Stimulated activated naive CD8-positive, alpha-beta T cell treated with anti-CD3 and anti-CD28 coated beads, Interleukin-15, amount 100 ng/mL, for 72 hours (primary cell): ENCODE measurements around the gene SEC31B.

Source experiments
- ATAC-seq: fragments of 150-1000 bp; cut with Tn5 transposase; 2 replicates; pipeline ENCODE4 v1.10.0; 2021; ENCODE audit warnings: mild to moderate bottlenecking, moderate library complexity
- DNase-seq, 2 donors: peaks; one replicate each; pipeline ENCODE4 v3.0.0; 2021 to 2022
- H3K27ac Mint-ChIP-seq, 2 donors: one replicate each; pipeline ENCODE4 v1.8.0; 2022; ENCODE audit warnings: mild to moderate bottlenecking in 2 of 2, mixed read lengths in 2 of 2, moderate library complexity in 2 of 2
- H3K27me3 Mint-ChIP-seq: one replicate; pipeline ENCODE4 v1.8.0; 2022; ENCODE audit warnings: mixed read lengths
- H3K4me1 Mint-ChIP-seq: one replicate; pipeline ENCODE4 v1.8.0; 2022; ENCODE audit warnings: mild to moderate bottlenecking, mixed read lengths
- H3K4me3 Mint-ChIP-seq, 2 donors: one replicate each; pipeline ENCODE4 v1.8.0; 2022; ENCODE audit warnings: mild to moderate bottlenecking in 2 of 2, mixed read lengths in 2 of 2, moderate library complexity in 1 of 2
- H3K9me3 Mint-ChIP-seq, 2 donors: one replicate each; pipeline ENCODE4 v1.8.0; 2022; ENCODE audit warnings: mixed read lengths in 2 of 2

SEC31B gene, protein sequence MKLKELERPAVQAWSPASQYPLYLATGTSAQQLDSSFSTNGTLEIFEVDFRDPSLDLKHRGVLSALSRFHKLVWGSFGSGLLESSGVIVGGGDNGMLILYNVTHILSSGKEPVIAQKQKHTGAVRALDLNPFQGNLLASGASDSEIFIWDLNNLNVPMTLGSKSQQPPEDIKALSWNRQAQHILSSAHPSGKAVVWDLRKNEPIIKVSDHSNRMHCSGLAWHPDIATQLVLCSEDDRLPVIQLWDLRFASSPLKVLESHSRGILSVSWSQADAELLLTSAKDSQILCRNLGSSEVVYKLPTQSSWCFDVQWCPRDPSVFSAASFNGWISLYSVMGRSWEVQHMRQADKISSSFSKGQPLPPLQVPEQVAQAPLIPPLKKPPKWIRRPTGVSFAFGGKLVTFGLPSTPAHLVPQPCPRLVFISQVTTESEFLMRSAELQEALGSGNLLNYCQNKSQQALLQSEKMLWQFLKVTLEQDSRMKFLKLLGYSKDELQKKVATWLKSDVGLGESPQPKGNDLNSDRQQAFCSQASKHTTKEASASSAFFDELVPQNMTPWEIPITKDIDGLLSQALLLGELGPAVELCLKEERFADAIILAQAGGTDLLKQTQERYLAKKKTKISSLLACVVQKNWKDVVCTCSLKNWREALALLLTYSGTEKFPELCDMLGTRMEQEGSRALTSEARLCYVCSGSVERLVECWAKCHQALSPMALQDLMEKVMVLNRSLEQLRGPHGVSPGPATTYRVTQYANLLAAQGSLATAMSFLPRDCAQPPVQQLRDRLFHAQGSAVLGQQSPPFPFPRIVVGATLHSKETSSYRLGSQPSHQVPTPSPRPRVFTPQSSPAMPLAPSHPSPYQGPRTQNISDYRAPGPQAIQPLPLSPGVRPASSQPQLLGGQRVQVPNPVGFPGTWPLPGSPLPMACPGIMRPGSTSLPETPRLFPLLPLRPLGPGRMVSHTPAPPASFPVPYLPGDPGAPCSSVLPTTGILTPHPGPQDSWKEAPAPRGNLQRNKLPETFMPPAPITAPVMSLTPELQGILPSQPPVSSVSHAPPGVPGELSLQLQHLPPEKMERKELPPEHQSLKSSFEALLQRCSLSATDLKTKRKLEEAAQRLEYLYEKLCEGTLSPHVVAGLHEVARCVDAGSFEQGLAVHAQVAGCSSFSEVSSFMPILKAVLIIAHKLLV

DNA sequence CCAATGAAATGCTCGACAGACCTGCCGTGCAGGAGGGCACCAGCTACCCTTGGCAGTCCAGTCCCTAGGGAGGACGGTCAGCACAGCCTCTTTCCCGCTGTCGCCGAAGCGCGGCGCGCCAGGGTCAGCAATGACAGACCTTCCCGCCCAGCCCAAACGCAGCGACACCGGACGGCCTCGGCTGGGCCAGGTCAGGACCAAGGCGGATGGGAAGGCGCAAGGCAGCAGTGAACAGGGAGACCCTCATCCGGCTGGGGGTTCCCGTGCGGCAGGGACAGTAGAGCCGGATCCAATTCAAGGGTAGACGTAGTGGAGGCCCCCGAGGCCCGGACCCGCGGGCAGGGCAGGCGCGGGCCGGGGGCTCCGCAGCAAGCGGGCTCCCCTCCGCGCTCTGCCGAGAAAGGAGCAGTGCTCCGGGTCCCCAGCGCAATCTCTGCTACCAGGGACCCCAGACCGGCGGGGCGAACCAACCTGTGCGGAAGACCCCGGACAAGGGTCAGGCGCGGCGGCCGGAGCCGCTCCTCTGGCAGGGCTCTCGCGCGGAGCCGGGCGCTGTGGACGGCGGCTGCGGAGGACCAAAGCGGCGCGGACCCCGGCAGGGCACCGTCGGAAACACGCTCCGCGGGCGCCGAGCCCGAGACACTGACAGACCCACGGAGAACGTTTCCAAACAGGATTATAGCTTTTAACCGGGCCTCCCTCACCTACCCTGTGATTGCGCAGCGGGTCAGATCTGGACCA is at the start of gene SEC31B:
Gene SEC31B (minus strand): TSS at position 551 of the 741 bp plus-strand sequence. CDS start 2,909 bp downstream, outside the sequence.
- ATAC-seq (peak; percentile 49), DNase-seq (no peak)
- H3K27me3 Mint-ChIP-seq, result no peaks in the 10 kb centered on the region
- peak within 1 kb of the TSS; percentile 48 to 66 for H3K4me3 Mint-ChIP-seq
- H3K9me3 Mint-ChIP-seq, result no peaks in the 10 kb centered on the region
- no peak within 1 kb of the TSS for H3K27ac Mint-ChIP-seq
- peaks cover 41% of the 10 kb centered on the region for H3K4me1 Mint-ChIP-seq

DNA sequence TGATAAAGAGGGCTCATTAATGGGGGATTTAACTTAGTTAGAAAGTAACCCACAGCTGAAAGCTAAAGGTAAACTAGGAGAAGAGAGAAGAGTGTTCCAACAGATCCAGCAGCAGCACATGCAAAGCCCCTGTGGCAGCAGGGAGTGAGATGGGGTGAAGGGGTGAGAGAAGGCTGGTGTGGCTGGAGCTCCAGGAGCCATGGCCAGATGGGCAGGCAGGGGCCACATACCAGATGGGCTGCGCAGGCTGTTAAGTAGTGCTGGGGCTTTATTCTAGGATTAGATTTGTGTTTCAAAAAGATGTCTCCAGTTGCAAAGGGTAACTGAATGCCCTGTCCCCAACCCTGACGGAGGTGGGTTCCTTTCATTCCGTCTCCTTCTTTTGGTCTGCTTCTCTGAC is 49.3 kb upstream of the SEC31B start:
- Mint-ChIP-seq H3K4me3 (no peak overlapping the region), H3K4me1 (no peaks in the 10 kb centered on the region), H3K27me3 (peaks cover 10% of the 10 kb centered on the region), H3K27ac (no peak overlapping the region), H3K9me3 (no peaks in the 10 kb centered on the region)
- ATAC-seq (no peak), DNase-seq (no peak)

DNA sequence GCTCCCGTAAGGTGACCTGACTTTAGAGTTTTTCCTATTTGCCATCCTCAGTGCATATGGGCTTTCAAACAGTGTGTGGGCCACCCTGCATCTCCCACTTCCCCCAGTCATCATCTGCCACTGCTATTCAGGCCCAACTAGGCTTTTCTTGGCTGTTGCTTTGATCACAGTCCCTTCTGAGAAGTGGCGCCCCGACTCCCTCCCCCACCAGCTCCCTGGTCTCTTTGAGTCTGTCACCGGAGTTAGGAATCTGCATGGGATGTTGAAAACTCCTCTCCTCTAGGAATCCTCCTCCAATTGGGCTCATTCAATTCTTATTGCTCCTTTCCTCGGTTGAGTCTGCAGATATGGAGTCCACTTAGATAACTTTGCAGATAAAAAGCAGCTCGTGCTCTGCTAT is 48.2 kb upstream of the SEC31B start:
- Mint-ChIP-seq H3K4me3 (no peak overlapping the region), H3K27me3 (peaks cover 3% of the 10 kb centered on the region), H3K27ac (no peak overlapping the region), H3K4me1 (peaks cover 3% of the 10 kb centered on the region), H3K9me3 (no peaks in the 10 kb centered on the region)
- DNase-seq (no peak), ATAC-seq (no peak)

DNA sequence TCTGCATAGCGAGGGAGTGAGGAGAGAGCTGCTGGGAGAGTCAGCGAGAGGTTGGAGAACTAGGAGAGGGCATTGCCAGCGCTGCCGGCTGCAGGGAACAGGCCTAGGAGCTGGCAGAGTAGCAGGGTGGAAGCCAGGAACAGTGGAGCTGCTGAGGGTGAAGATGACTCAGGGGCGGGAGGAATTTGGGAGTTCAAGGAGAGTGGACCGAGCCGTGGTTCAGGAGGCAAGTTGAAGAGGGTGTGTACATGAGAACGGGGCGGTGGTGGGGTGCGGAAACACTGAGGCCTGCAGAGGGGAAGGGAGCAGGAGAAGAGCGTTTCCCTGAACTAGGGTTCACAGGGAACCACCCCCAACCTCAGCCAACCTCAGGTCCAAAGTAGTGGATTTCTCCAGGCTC is 47.6 kb upstream of the SEC31B start:
- Mint-ChIP-seq H3K4me3 (no peak overlapping the region), H3K27me3 (no peaks in the 10 kb centered on the region), H3K9me3 (no peaks in the 10 kb centered on the region), H3K4me1 (peaks cover 9% of the 10 kb centered on the region), H3K27ac (no peak overlapping the region)
- no peak for ATAC-seq
- no peak for DNase-seq

DNA sequence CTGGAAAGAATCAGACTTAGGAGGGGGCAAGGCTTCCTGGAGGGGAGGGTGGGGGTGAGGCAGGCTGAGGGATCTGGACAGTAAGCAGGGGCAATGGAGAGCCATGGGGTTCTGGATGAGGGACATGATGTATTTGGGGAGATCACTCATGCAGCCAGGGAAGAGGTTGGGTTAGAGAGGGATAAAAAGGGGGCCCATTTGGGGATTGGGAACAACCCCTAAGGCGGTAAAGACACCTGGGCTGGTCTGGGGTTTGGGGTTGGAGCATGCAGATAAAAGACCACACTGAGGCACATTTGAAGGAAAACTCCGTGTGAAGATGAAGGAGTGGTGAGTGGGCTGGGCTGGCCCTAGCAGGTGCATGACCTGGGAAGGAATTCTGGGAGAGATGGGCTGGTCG is 46.9 kb upstream of the SEC31B start:
- no peak for ATAC-seq
- H3K27me3 Mint-ChIP-seq, result no peaks in the 10 kb centered on the region
- no peaks in the 10 kb centered on the region for H3K9me3 Mint-ChIP-seq
- no peak overlapping the region for H3K4me3 Mint-ChIP-seq
- DNase-seq, result no peak
- H3K27ac Mint-ChIP-seq, result no peak overlapping the region
- H3K4me1 Mint-ChIP-seq, result peaks cover 16% of the 10 kb centered on the region

DNA sequence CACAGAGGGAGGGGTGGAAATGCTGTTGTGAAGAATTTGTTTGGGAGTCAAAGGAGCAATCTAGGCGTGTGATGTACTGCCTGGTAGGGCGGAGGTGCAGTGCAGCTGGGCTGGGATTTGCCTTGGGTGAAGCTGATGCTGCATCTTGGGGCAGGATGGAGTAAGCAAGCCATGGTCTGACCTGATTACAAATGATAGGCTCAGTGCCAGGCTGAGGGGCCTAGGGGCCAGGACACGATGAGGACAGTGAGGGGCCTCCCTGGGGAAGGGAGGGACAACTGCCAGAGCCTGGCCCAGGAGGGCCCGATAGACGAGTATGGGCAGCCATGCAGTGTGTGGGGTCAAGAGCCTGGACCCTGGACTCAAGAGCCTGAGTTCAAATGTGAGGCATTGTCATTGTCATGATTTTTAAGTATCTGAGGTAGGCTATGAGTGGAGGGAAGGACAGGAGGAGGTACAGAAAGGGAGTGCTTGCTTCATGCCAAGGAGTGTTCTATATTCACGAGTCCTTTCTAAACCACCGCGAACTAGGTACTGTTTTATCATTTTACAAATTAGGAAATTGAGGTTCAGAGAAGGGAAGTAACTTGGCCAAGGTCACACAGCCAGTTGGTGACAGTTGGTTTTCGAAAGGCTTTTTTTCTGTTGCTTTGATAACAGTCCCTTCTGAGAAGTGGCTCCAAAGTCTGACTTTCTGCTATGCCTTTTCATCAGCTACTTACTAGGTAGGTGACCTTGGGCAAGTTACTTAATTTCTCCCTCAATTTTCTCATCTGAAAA is 45.7 kb upstream of the SEC31B start:
- H3K27me3 Mint-ChIP-seq, result no peaks in the 10 kb centered on the region
- no peak overlapping the region for H3K4me3 Mint-ChIP-seq
- H3K4me1 Mint-ChIP-seq, result peaks cover 22% of the 10 kb centered on the region
- H3K9me3 Mint-ChIP-seq, result no peaks in the 10 kb centered on the region
- DNase-seq (no peak), ATAC-seq (no peak)
- H3K27ac Mint-ChIP-seq, result no peak overlapping the region

DNA sequence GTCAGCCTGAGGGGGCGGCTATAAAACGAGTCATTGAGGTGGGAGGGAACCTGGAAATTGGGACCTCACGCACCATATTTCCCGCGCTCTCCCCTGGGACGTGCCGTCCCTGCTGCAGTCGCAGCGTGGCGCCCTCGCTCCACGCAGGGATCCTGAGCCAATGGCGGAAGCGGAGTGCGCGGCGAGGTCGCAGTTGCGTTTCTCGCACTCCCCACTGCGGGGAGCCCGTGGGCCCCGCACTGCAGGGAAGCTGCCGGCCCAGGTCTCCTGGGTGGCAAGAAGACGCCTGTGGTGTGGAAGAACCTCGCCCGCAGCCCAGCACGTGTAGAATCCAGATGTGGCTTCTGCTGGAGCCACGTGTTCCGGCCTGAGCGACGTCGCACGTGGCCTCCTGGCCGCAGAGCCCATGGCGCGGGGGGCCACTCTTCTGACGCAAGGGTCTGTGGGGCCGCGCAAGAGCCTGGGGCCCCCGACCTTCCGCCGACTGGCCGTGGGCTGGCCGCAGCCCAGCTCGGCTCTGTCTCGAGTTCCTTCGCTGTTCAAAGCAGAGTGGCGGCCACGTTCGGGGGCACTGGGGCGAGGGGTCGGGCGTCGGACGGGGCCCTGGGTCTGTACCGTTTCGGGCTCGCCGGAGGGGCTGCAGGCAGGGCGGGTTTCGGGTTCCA is 42.5 kb upstream of the SEC31B start:
- no peak overlapping the region for H3K27ac Mint-ChIP-seq
- peaks cover 22% of the 10 kb centered on the region for H3K4me1 Mint-ChIP-seq
- no peaks in the 10 kb centered on the region for H3K27me3 Mint-ChIP-seq
- H3K9me3 Mint-ChIP-seq, result no peaks in the 10 kb centered on the region
- ATAC-seq, result peak; percentile 87
- peak overlapping the region in 1 of 2 donors; percentile 32 for H3K4me3 Mint-ChIP-seq
- DNase-seq, result peak; percentile 81 to 83

DNA sequence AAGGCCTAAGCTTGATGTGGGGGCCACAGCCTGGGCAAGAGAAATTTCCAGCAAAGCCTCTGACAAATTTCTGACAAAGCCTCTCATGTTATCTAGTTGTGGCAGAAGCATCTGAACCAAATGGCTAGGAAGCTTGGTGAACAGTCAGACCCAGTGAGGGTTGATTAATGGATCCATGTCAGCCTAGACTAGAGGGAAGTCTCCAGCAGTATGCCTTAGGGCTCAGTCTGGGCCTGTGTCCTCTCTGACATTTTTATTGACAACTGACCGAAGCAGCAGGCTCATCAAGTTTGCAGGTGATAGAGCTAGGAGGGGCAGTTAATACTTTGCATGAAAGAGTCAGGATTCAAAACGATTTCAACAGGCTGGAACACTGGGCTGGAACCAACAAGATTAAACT is 41.3 kb upstream of the SEC31B start:
- Mint-ChIP-seq H3K9me3 (no peaks in the 10 kb centered on the region), H3K4me1 (peaks cover 22% of the 10 kb centered on the region), H3K27me3 (no peaks in the 10 kb centered on the region), H3K4me3 (no peak overlapping the region), H3K27ac (no peak overlapping the region)
- DNase-seq (no peak), ATAC-seq (no peak)

DNA sequence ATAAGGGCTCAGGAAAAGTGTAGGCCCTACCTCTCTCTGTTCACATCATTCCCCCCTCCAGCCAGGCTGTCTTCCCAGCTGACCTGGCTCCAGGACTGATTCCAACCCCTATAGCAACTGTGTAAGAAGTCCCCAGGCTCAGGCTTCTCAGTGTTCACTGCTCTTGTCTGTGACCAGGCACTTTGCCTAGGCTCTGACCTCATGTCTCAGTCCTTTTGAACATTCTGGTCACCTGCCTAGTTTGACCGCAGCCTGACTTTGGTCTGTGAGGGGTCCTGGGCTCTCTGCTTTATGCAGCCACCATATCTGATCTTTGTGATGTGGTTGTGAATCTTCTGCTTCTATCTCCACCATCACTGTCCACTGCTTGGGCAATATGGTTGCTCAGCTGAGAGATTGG is 40.6 kb upstream of the SEC31B start:
- no peaks in the 10 kb centered on the region for H3K9me3 Mint-ChIP-seq
- no peak overlapping the region for H3K27ac Mint-ChIP-seq
- H3K4me1 Mint-ChIP-seq, result peaks cover 22% of the 10 kb centered on the region
- no peak for DNase-seq
- H3K27me3 Mint-ChIP-seq, result no peaks in the 10 kb centered on the region
- ATAC-seq, result no peak
- no peak overlapping the region for H3K4me3 Mint-ChIP-seq

DNA sequence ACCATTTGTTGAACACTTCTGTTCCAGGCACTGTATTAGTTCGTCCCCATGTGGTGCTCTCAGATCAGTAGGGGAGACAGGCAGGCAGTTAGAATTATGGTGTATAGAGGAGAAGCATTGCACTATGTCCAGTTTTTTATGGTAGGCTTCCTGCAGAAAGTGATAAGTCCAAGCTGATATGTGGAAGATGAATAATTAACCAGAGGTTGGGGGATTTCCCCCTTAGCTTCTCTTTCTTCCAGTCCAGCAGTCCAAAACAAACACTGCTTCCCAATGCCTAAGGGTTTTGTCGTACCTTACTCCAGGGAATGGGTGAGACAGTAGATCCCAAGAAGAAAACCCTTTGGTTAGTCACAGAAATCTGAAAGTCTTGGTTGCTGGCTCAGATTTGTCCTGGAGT is 35.2 kb upstream of the SEC31B start:
- ATAC-seq (no peak), DNase-seq (no peak)
- H3K4me1 Mint-ChIP-seq, result no peaks in the 10 kb centered on the region
- no peaks in the 10 kb centered on the region for H3K27me3 Mint-ChIP-seq
- H3K4me3 Mint-ChIP-seq, result no peak overlapping the region
- no peaks in the 10 kb centered on the region for H3K9me3 Mint-ChIP-seq
- no peak overlapping the region for H3K27ac Mint-ChIP-seq

DNA sequence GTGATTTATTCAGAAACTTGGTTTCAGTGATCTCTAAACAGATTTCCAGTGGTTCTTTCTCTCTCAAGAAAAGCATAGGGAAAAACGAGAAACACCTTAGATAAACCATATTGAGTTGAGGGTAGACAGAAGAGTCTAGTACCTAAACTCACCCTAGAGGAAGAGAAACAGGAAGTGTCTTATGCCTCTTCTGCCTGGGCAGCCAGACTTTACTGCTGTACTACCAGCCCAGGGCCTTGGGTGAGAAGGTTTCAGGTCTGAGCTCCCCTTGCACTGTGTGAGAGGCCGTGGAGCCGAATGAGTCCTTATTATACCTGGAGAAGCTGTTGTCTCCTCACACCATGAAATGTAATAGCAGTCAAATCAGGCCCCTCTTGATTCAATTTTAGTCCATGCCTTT is 34.3 kb upstream of the SEC31B start:
- ATAC-seq, result no peak
- H3K27ac Mint-ChIP-seq, result no peak overlapping the region
- no peaks in the 10 kb centered on the region for H3K9me3 Mint-ChIP-seq
- no peak overlapping the region for H3K4me3 Mint-ChIP-seq
- no peaks in the 10 kb centered on the region for H3K27me3 Mint-ChIP-seq
- H3K4me1 Mint-ChIP-seq, result no peaks in the 10 kb centered on the region
- no peak for DNase-seq

DNA sequence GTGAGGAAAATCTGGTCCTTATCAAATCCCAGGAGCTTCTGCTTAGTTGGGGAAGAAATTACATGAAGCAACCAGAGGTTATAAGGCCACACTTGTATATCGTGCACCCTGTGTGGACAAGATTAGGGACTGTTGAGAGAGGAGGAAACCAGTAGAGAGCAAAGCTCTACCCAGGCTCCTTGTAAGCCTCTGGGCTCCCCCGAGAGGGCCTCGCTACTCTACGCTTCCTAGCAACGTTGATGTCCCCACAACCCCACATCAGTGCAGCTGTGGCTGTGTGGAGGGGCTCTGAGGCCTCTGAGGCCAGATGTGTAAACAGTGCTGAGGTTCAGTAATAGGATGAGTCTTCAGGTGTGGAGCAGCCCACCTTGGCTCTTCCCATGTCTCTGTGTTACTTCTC is 32.1 kb upstream of the SEC31B start:
- ATAC-seq, result no peak
- no peaks in the 10 kb centered on the region for H3K4me1 Mint-ChIP-seq
- no peaks in the 10 kb centered on the region for H3K27me3 Mint-ChIP-seq
- H3K9me3 Mint-ChIP-seq, result no peaks in the 10 kb centered on the region
- H3K27ac Mint-ChIP-seq, result no peak overlapping the region
- H3K4me3 Mint-ChIP-seq, result no peak overlapping the region
- no peak for DNase-seq

DNA sequence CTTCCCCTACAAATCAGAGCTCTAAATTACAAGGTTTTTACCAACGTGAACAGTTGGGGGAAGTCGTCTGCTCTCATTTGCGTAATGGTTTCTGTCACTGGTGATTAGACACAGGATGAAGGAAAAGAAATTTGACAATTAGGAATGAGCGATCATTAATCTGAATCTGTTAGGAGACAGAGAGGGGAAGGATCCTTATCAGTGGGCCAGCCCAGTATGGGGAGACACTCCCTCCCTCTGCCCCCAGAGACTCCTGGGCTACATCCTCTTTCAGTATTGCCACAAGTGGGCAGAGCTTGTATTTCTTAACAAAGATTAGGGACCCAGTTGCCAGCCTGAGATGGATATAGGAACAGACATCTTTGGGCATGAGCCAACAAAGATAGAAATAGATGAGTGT is 31.5 kb upstream of the SEC31B start:
- no peak overlapping the region for H3K4me3 Mint-ChIP-seq
- H3K9me3 Mint-ChIP-seq, result no peaks in the 10 kb centered on the region
- DNase-seq, result no peak
- no peak for ATAC-seq
- H3K27ac Mint-ChIP-seq, result peak overlapping the region in 1 of 2 donors; percentile 21
- H3K27me3 Mint-ChIP-seq, result no peaks in the 10 kb centered on the region
- no peaks in the 10 kb centered on the region for H3K4me1 Mint-ChIP-seq

DNA sequence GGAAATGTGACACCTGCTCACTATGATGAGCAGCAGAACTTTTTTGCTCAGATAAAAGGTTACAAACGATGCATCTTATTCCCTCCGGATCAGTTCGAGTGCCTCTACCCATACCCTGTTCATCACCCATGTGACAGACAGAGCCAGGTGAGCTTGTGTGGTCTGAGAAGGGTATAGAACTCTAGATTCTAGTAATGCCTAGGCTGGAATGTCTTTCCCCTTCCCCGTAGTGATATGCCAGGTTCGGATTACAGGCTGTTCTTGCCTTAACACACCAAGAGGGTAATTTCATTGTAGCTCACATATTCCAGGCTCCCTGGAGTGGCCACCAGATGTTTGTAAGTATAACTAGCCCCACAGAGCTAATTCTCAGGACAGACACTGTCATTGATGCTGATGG is 25.3 kb upstream of the SEC31B start:
- no peak for ATAC-seq
- Mint-ChIP-seq H3K4me3 (no peak overlapping the region), H3K9me3 (no peaks in the 10 kb centered on the region), H3K27ac (no peak overlapping the region), H3K4me1 (no peaks in the 10 kb centered on the region), H3K27me3 (no peaks in the 10 kb centered on the region)
- DNase-seq, result no peak
